GM20431 (cell line): ENCODE measurements around the gene HIBCH.
"Not testable (repeated sequence)": the region's sequence is repeated elsewhere in the genome, so short reads cannot be mapped to it uniquely, and the experiment has no call there.

Experiments
- in situ Hi-C: fragments of 300-500 bp; cut with MseI, MboI; formaldehyde crosslinking; loops from one replicate; pipeline ENCODE4 v1.15.0; 2020; ENCODE audit warnings: low sequenced_read_pairs; ENCODE audit not compliant: unreplicated experiment

HIBCH gene

GRCh38 chr2:190170673-190171072 is 149.0 kb downstream of the HIBCH start:
- in situ Hi-C loops: no loop called here

DNA sequence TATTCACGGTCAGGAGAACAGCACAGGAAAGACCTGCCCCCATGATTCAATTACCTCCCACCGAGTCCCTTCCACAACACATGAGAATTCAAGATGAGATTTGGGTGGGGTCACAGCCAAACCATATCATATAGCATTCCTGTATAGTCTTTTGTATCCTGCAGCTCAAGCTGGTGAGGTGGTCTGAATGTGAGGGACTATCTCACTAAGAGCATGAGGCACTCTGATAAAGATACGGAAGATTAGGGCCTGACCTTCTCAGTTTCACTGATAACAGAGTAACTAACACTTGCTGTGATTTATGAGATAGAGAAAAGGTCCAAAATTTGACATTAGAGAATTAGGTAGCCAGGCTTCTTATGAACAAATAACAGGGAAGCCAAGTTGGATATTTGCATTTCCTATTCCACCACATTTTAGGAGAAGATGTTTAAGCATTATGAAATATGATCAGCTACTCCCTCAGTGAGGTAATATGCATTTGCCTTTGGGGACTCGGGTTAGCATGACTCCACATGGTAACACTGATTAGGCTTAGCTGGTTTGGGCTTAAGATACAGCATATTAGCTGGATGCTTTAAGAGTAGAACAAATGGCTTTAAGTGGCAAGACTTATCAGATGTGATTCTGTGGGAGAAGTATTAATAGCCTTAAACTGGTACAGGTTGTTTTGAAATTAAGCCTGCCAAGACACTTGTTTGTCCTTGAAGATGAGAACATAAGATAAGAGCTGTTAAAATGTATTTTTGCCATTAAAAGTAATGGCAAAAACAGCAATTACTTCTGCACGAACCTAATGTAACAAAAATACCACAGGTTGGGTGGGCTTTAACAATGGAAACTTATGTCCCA is 150.2 kb downstream of the HIBCH start:
- in situ Hi-C loops: no loop called here

- in situ Hi-C loops: no loop called here
These were observed 151.9 kb downstream of the HIBCH start for GRCh38 chr2:190167702-190168101.

- in situ Hi-C loops: no loop called here
These were observed 154.1 kb downstream of the HIBCH start for GRCh38 chr2:190165491-190165890.

- in situ Hi-C loops: no loop called here
These were observed 156.8 kb downstream of the HIBCH start for GRCh38 chr2:190162851-190163250.

DNA sequence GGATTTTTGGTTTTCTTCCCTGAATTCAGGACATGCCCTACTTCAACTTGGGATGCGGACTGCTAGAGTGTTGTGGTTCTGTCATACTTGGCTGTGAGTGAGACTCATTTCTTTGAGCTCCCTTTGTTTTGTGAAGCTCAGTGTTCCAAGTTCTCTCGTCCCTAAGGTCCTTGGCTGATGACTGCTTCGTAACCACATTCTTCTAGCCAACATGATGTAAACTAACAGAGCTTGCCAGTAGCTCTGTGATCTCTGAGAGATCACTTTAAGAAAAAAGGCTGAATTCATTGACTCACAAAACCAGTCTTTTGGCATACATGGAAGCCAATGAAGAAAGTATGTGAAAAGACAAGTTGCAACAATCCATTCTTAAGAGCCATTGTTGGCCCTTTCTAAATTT is 160.2 kb downstream of the HIBCH start:
- in situ Hi-C loops: no loop called here

- in situ Hi-C loops: no loop called here
These were observed 160.7 kb downstream of the HIBCH start for GRCh38 chr2:190158798-190159434.

DNA sequence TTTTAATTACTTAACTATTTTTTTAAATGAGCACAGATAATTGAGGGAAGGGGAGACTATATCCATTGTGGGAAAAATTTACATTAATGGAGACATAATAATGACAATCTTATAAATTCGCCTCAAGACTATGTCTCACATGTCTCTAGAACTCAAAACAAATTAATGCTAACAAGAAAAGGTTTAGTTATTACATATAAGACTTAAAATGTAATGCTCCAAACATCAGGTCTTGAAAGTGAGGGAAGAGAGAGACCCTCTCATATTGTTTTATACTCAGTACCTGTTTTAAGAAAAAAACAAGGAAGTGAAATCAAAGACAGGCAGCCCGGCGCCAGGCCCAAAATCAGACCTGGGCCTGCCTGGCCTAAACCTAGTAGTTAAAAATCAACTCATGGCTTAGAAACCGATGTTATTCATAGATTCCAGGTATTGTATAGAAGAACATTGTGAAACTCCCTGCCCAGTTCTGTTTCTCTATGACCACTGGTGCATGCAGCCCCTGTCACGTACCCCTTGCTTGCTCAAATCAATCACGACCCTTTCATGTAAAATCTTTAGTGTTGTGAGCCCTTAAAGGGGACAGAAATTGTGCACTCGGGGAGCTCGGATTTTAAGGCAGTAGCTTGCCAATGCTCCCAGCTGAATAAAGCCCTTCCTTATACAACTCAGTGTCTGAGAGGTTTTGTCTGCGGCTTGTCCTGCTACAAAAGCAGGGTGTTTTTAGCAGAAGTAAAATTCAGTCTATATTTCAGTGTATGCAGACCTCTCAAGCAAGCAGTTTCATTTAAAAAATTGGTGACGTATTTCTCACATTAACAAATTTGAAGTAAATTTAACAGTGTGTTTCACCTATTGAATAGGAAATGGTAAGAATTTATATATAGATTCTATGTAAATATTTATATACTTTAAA is 161.8 kb downstream of the HIBCH start:
- in situ Hi-C loops: not testable (repeated sequence)

- in situ Hi-C loops: no loop called here
These were observed 163.0 kb downstream of the HIBCH start for GRCh38 chr2:190156530-190157212.
